Thyroid gland (tissue), 4 donors: ENCODE results near the gene ERO1A.

Experiments
- POLR2A ChIP-seq, 2 donors: fragments of 450-650 bp; IDR thresholded peaks; one replicate each; pipeline ENCODE4 v1.6.1; 2017; ENCODE audit warnings: antibody characterized with exemption in 2 of 2, mild to moderate bottlenecking in 2 of 2, moderate library complexity in 1 of 2
- TF ChIP-seq, protein P1 (sequence below), 6 experiments: fragments of 200-600 bp in 3 of 6; fragments of 450-650 bp in 3 of 6; sonication (generic) in 3 of 6; IDR thresholded peaks; one replicate each; pipeline ENCODE4 v1.5.1; 2016 to 2019; ENCODE audit warnings: antibody characterized with exemption in 6 of 6, mild to moderate bottlenecking in 2 of 6, inconsistent platforms in 1 of 6, moderate library complexity in 1 of 6

- TF ChIP-seq, protein P1, sequence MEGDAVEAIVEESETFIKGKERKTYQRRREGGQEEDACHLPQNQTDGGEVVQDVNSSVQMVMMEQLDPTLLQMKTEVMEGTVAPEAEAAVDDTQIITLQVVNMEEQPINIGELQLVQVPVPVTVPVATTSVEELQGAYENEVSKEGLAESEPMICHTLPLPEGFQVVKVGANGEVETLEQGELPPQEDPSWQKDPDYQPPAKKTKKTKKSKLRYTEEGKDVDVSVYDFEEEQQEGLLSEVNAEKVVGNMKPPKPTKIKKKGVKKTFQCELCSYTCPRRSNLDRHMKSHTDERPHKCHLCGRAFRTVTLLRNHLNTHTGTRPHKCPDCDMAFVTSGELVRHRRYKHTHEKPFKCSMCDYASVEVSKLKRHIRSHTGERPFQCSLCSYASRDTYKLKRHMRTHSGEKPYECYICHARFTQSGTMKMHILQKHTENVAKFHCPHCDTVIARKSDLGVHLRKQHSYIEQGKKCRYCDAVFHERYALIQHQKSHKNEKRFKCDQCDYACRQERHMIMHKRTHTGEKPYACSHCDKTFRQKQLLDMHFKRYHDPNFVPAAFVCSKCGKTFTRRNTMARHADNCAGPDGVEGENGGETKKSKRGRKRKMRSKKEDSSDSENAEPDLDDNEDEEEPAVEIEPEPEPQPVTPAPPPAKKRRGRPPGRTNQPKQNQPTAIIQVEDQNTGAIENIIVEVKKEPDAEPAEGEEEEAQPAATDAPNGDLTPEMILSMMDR (IDR thresholded peaks at IDR 0.05) = no peak
- TF ChIP-seq POLR2A (IDR thresholded peaks at IDR 0.05) = no peak
Measured at GRCh38 chr14:52641745-52642144, 53.6 kb downstream of the ERO1A start.
